ENCODE results near the gene RAB2B.

DNA sequence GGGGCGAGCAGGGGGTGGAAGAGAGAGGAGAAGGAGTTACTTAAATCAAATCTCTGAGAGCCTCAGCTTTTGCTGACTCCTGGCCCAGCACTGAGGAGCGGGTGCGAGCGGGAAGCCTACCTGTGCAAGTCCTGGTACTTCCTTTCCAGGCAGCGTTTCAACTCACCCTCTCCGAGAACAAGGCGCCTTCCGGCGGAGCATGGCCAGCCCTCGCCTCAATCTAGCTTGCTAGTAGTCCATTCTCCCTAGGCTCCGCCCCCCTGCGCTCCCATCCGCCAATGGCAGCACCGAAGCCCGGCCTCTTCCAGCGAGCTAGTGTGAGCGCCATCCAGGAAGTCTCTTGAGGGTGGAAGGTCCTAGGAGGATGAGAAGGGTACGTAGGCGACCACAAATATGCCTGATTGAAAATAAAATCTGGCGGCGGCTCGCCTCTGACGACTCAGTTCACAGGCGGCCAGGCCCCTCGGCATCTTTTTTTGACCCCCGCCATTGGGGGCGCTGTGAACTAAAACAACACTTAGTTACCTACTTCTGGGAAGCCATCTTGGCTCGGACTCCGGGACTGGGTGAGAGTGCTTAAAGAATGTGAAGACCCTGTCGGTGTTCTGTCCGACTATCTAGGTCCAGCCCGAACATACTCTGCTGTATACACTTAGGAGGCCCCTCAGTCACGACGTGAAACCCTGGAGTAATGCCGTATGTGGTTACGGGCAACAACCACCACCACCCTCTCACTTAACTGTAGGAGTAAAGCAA is 20.7 kb downstream of the RAB2B start, which contains the start of gene CHD8:
- no peak for TF ChIP-seq ZNF274 (IDR thresholded peaks at IDR 0.05; ENCODE audit: low read depth, low read length)
- peak; percentile 49 for TF ChIP-seq YY1 (IDR thresholded peaks at IDR 0.05; ENCODE audit: insufficient read depth, insufficient read length)
- TF ChIP-seq SUZ12 (IDR thresholded peaks at IDR 0.05; ENCODE audit: extremely low read depth, insufficient read depth, insufficient read length), result no peak
